CD4-positive, alpha-beta T cell (primary cell): ENCODE measurements around the gene MRPS34. TPM values are rescaled to one million over a fixed set of nuclear protein-coding genes. Genes with fewer than 3 reads are reported as not detected.
A peak's percentile ranks its signal among the peaks of the same experiment; 100 is the strongest.

ENCODE experiments used
- ATAC-seq: fragments of 200-7000 bp; cut with Tn5 transposase; one replicate; pipeline ENCODE4 v1.10.0; 2022; ENCODE audit warnings: mild to moderate bottlenecking; ENCODE audit not compliant: poor library complexity
- CTCF ChIA-PET: fragments of 350-600 bp; sonication (Branson Sonifier 250); formaldehyde crosslinking; loops from one replicate; lab custom pipeline; 2021; ENCODE audit warnings: antibody characterized with exemption, inconsistent platforms; lab: Charles Lee
- POLR2A ChIA-PET: fragments of 350-600 bp; sonication (Branson Sonifier 250); formaldehyde crosslinking; loops from one replicate; lab custom pipeline; 2021; ENCODE audit warnings: antibody characterized with exemption, inconsistent platforms; lab: Charles Lee
- DNase-seq, 14 experiments: peaks; one replicate each; pipeline ENCODE4 v3.0.0-alpha.2; 2013 to 2020; ENCODE audit warnings: mixed read lengths in 2 of 14
- H3K27ac ChIP-seq, 2 donors: one replicate each; pipeline versions ENCODE4 v1.5.1 to v1.7.0; 2013; ENCODE audit warnings: low read length in 2 of 2, low read depth in 1 of 2, mild to moderate bottlenecking in 1 of 2
- H3K27me3 ChIP-seq, 2 experiments: 1 replicate in 1 of 2; 2 replicates in 1 of 2; pipeline versions ENCODE4 v1.6.1 to v1.7.0; 2013; ENCODE audit warnings: low read length in 2 of 2, control low read depth in 1 of 2, mild to moderate bottlenecking in 1 of 2, moderate library complexity in 1 of 2; ENCODE audit not compliant: insufficient read depth in 2 of 2, control insufficient read depth in 1 of 2
- H3K36me3 ChIP-seq: one replicate; pipeline ENCODE4 v1.6.1; 2013; ENCODE audit warnings: low read length, control low read depth; ENCODE audit not compliant: insufficient read depth
- H3K4me1 ChIP-seq: one replicate; pipeline ENCODE4 v1.6.1; 2013; ENCODE audit warnings: low read length, control low read depth; ENCODE audit not compliant: insufficient read depth
- H3K4me3 ChIP-seq: one replicate; pipeline ENCODE4 v1.5.1; 2013; ENCODE audit warnings: mild to moderate bottlenecking, low read length, moderate library complexity
- H3K9me3 ChIP-seq, 2 experiments: 1 replicate in 1 of 2; 2 replicates in 1 of 2; pipeline versions ENCODE4 v1.6.1 to v1.7.0; 2013; ENCODE audit warnings: low read length in 2 of 2, mild to moderate bottlenecking in 2 of 2, control low read depth in 1 of 2, moderate library complexity in 1 of 2; ENCODE audit not compliant: control insufficient read depth in 1 of 2, insufficient read depth in 1 of 2
- H3K27ac Mint-ChIP-seq: one replicate; pipeline ENCODE4 v1.8.0; 2020; ENCODE audit warnings: mixed read lengths
- H3K27me3 Mint-ChIP-seq: one replicate; pipeline ENCODE4 v1.8.0; 2021; ENCODE audit warnings: mixed read lengths
- H3K36me3 Mint-ChIP-seq: one replicate; pipeline ENCODE4 v1.8.0; 2021; ENCODE audit warnings: low read depth, mixed read lengths
- H3K4me1 Mint-ChIP-seq: one replicate; pipeline ENCODE4 v1.8.0; 2021; ENCODE audit warnings: low read depth, mixed read lengths
- H3K4me3 Mint-ChIP-seq: one replicate; pipeline ENCODE4 v1.8.0; 2020; ENCODE audit warnings: mild to moderate bottlenecking, mixed read lengths
- H3K9me3 Mint-ChIP-seq: one replicate; pipeline ENCODE4 v1.8.0; 2020; ENCODE audit warnings: mixed read lengths
- intact Hi-C, 2 experiments: fragments of 100-400 bp; cut with DNase I in 1 of 2; cut with micrococcal nuclease in 1 of 2; formaldehyde crosslinking; loops; one replicate each; pipeline versions ENCODE4 v1.15.1 to v1.9.0; 2023 to 2025; cut with DNase I, micrococcal nuclease
- total RNA-seq, 174 experiments: library from RNA in 2 of 174; stranded (reverse) in 2 of 174; gene quantifications; one replicate each; pipeline ENCODE4 v1.2.3 and lab custom pipeline; 2021 to 2026
- TF ChIP-seq, protein P1 (sequence below): fragments of 200-600 bp; IDR thresholded peaks from one replicate; pipeline ENCODE4 v1.8.0; 2022; ENCODE audit warnings: antibody characterized with exemption, mild to moderate bottlenecking

The MRPS34 gene
- total RNA-seq, 2 experiments from 2014 or later, result 25.5 to 26.9 TPM

DNA sequence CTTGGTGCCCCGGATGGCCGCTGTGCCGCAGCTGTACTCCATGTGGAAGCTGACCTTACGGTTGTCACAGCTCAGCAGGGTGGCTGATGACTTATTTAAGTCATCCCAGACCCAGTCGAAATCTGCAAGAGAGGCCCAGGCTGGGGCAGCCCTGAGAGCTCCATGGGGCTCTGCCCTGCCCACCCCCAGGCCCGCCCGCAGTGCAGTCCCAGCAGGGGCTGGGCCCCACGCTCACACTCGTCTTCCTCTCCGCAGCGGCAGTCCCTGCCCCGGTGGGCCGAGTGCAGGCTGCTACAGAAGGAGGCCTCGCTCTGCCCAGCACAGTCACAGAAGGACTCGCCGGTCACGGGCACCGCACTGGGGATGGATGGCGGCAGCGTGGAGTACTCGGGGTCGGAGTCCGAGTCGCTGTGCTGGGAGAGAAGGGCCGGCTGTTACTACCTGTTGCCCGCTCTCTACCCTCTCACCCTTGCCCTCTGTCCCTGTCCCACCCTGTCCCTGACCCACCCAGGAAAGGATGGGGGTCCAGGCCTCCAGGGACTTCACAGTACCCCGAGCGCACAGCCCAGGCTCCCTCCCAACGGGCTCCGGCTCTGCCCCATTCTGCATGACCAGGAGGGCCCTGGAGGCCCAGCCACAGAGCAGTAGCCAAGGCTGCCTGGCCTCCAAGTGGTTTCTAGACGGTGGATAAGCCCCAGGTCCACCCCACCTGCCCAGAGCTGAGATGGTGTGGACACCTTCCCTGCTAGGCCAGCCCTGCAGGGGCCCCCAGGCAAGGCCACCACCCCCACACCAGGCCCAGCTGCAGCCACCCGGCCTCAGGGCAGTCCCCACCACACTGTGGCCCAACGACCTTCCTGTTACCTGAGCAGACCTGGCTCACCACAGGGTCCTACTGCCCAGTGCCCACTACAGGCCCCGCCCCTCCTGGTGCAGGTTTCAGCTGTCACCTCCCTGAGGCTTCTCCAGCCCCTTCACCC lies 5.6 kb upstream of the MRPS34 start:
- intact Hi-C loops, result loop anchor here in 1 of 2 experiments (10.0 kb wide), 1 partner anchor 366 kb away; the partner anchor contains the start of gene RAB26
- Histone ChIP-seq H3K27me3 (no peaks in the 10 kb centered on the region), H3K9me3 (peaks cover 0 to 4% of the 10 kb centered on the region in 2 experiments), H3K27ac (no peak overlapping the region), H3K4me1 (peaks cover 49% of the 10 kb centered on the region), H3K36me3 (peaks cover 43% of the 10 kb centered on the region), H3K4me3 (no peak overlapping the region)
- DNase-seq (peak in 1 of 14 experiments; percentile 26), ATAC-seq (no peak)
- TF ChIP-seq, protein P1, sequence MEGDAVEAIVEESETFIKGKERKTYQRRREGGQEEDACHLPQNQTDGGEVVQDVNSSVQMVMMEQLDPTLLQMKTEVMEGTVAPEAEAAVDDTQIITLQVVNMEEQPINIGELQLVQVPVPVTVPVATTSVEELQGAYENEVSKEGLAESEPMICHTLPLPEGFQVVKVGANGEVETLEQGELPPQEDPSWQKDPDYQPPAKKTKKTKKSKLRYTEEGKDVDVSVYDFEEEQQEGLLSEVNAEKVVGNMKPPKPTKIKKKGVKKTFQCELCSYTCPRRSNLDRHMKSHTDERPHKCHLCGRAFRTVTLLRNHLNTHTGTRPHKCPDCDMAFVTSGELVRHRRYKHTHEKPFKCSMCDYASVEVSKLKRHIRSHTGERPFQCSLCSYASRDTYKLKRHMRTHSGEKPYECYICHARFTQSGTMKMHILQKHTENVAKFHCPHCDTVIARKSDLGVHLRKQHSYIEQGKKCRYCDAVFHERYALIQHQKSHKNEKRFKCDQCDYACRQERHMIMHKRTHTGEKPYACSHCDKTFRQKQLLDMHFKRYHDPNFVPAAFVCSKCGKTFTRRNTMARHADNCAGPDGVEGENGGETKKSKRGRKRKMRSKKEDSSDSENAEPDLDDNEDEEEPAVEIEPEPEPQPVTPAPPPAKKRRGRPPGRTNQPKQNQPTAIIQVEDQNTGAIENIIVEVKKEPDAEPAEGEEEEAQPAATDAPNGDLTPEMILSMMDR, result no peak
- ChIA-PET POLR2A (interaction anchor here (1.1 kb wide), 1 partner anchor 72 kb away, joined by 4 read pairs; the partner anchor contains the start of gene MAPK8IP3), CTCF (no interaction called here)
- peaks cover 32% of the 10 kb centered on the region for H3K36me3 Mint-ChIP-seq
- peaks cover 24% of the 10 kb centered on the region for H3K4me1 Mint-ChIP-seq
- H3K4me3 Mint-ChIP-seq, result peak overlapping the region; percentile 48
- H3K9me3 Mint-ChIP-seq, result no peaks in the 10 kb centered on the region
- no peaks in the 10 kb centered on the region for H3K27me3 Mint-ChIP-seq
- peak overlapping the region; percentile 64 for H3K27ac Mint-ChIP-seq

DNA sequence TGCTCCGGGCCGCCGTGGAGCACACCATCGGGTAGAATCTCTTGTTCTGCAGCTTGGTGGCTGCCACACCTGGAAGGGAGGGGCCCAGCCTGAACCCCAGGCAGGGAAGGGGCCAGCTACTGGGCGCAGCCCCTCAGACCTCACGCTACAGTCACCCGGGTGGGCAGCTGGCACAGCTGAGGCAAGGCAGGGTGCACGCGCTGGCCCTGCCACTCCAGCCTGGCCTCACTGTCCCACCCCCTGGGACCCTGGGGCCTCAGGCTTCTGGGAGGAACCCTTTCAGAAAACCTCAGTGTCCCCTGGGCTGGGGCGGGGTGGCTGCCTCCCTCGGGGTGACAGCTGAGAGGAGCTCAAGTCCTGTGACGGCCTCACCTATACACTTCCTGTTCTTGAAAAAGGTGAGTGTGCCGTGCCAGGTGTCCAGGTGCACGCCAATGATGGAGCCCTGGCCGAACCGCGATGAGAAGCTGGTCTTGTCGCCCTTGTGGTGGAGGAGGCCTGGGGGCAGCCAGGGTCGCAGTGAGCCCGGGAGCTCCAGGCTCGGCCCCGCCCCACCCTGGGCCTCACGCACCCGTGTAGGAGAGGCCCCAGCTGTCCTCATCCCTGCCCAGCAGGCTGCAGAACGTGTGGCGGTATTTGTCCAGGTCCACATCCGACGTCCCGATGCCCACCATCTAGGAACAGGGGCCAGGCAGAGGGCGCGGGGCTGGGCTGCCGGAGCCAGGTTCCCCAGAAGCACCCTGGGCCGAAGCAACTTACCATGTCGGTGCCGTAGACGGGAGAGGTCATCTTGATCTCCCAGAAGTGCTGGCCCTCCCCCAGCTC lies 4.7 kb upstream of the MRPS34 start:
- DNase-seq, result peak in 1 of 14 experiments; percentile 33
- H3K27ac ChIP-seq, result no peak overlapping the region
- H3K4me1 Mint-ChIP-seq, result peaks cover 17% of the 10 kb centered on the region
- H3K36me3 ChIP-seq, result peaks cover 43% of the 10 kb centered on the region
- H3K4me1 ChIP-seq, result peaks cover 44% of the 10 kb centered on the region
- no peaks in the 10 kb centered on the region for H3K27me3 Mint-ChIP-seq
- intact Hi-C loops, result loop anchor here in 1 of 2 experiments (10.0 kb wide), 1 partner anchor 367 kb away; the partner anchor contains the start of gene RAB26
- POLR2A ChIA-PET, result interaction anchor here (1.1 kb wide), 1 partner anchor 71 kb away, joined by 4 read pairs; the partner anchor contains the start of gene MAPK8IP3
- H3K27ac Mint-ChIP-seq, result no peak overlapping the region
- TF ChIP-seq, protein P1, result no peak
- no peak overlapping the region for H3K4me3 ChIP-seq
- H3K9me3 ChIP-seq, result peaks cover 0 to 4% of the 10 kb centered on the region in 2 experiments
- ATAC-seq, result no peak
- no peaks in the 10 kb centered on the region for H3K27me3 ChIP-seq
- no peaks in the 10 kb centered on the region for H3K9me3 Mint-ChIP-seq
- CTCF ChIA-PET, result no interaction called here
- peaks cover 24% of the 10 kb centered on the region for H3K36me3 Mint-ChIP-seq
- no peak overlapping the region for H3K4me3 Mint-ChIP-seq

DNA sequence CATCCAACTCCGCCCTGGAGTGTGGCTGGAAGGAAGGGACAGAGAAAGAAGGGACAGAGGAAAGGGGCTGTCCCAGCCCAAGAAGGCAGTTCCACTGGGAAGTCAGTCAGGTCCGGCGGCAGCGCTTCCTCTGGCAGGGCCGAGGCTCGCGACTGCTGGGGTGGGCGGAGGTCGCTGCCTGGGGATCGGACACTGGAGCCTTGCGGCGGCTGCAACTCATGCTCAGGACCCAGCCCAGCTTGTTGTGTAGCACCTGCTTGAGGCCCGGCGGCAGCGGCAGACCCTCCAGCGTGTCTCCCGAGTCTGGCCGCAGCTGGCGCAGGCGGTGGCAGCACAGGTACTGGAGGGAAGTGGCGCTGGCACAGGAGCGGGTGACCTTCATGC lies 4.0 kb upstream of the MRPS34 start:
- peaks cover 0 to 4% of the 10 kb centered on the region in 2 experiments for H3K9me3 ChIP-seq
- H3K36me3 Mint-ChIP-seq, result peaks cover 26% of the 10 kb centered on the region
- no peak overlapping the region for H3K27ac ChIP-seq
- ChIA-PET CTCF (no interaction called here), POLR2A (no interaction called here)
- ATAC-seq (no peak), DNase-seq (no peak)
- H3K27me3 Mint-ChIP-seq, result no peaks in the 10 kb centered on the region
- H3K4me1 ChIP-seq, result peaks cover 50% of the 10 kb centered on the region
- H3K4me3 ChIP-seq, result no peak overlapping the region
- peaks cover 18% of the 10 kb centered on the region for H3K4me1 Mint-ChIP-seq
- H3K27ac Mint-ChIP-seq, result no peak overlapping the region
- H3K36me3 ChIP-seq, result peaks cover 43% of the 10 kb centered on the region
- H3K27me3 ChIP-seq, result no peaks in the 10 kb centered on the region
- no peaks in the 10 kb centered on the region for H3K9me3 Mint-ChIP-seq
- TF ChIP-seq, protein P1, result no peak
- intact Hi-C loops, result loop anchor here in 1 of 2 experiments (10.0 kb wide), 1 partner anchor 368 kb away; the partner anchor contains the start of gene RAB26
- H3K4me3 Mint-ChIP-seq, result peak overlapping the region; percentile 54
